Measurements from ENCODE around the gene CCDC175.

- TF ChIP-seq CTCF (conservative IDR thresholded peaks at IDR 0.05; ENCODE audit: low read depth, low read length) (no peak), EZH2 (IDR thresholded peaks at IDR 0.05; ENCODE audit: low read length, unreplicated experiment) (no peak), EZH2phosphoT487 (IDR thresholded peaks at IDR 0.05; ENCODE audit: borderline replicate concordance, low read length) (no peak)
These were observed 118.1 kb downstream of the CCDC175 start for GRCh38 chr14:59458486-59458885.

Data from PC-3 (cell line).